HG03280 (cell line): Measurements from ENCODE around the gene LSM4.

Source experiments
- ATAC-seq: cut with Tn5 transposase; IDR thresholded peaks from one replicate; pipeline ENCODE4 v1.9.1; 2021; ENCODE audit warnings: mild to moderate bottlenecking, moderate library complexity; ENCODE audit not compliant: unreplicated experiment

The LSM4 gene

DNA sequence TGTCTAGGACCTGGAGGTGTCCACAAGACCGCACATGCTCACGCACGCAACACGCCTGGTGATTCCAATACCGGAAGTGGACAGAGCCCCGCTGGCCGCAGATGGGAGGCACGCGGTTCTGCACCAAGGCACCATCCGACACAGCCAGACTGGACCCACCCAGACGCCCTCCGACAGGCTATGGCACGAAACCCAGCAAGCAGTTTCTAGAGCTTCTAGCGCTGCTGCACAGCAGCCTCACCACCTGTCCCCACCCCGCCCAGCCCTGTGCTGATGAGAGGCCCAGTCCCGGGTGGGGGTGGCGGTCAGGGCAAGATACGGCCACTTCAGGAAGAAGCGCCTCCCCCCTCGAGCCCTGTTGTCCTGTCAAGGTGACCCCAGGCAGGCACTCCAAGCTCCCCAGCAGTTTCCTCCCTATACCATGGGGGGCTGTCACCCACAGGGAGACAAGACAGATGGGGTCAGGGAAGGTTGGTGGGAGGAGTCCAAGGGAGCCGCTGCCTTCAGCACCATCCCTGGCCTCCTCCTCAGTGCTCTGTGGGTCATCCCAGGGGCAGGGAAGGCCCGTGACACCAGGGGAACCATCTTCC lies 11.3 kb downstream of the LSM4 start:
- ATAC-seq, result no peak

GRCh38 chr19:18310966-18311365 lies 11.9 kb downstream of the LSM4 start:
- ATAC-seq, result no peak

GRCh38 chr19:18310118-18310909 lies 12.6 kb downstream of the LSM4 start:
- no peak for ATAC-seq

- ATAC-seq, result no peak
Observed at GRCh38 chr19:18309525-18310064, 13.3 kb downstream of the LSM4 start.

DNA sequence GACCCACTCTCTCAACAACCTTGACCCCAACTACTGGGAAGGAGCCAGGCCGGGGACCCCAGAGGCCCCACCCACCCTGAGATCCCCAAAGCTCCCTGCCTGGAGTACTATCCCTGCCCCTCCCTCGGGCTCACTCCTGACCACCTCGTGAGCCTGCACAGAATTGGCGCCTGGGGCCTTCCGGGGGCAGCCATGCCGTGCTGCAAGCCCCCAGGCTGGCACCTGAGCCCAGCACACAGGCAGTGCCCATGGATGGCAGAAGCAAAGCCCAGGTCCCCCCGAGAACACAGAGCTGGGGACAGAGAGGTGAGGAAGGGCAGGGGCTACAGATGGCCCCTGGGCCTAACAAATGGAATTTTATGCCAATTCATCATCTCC lies 13.9 kb downstream of the LSM4 start:
- ATAC-seq, result no peak

DNA sequence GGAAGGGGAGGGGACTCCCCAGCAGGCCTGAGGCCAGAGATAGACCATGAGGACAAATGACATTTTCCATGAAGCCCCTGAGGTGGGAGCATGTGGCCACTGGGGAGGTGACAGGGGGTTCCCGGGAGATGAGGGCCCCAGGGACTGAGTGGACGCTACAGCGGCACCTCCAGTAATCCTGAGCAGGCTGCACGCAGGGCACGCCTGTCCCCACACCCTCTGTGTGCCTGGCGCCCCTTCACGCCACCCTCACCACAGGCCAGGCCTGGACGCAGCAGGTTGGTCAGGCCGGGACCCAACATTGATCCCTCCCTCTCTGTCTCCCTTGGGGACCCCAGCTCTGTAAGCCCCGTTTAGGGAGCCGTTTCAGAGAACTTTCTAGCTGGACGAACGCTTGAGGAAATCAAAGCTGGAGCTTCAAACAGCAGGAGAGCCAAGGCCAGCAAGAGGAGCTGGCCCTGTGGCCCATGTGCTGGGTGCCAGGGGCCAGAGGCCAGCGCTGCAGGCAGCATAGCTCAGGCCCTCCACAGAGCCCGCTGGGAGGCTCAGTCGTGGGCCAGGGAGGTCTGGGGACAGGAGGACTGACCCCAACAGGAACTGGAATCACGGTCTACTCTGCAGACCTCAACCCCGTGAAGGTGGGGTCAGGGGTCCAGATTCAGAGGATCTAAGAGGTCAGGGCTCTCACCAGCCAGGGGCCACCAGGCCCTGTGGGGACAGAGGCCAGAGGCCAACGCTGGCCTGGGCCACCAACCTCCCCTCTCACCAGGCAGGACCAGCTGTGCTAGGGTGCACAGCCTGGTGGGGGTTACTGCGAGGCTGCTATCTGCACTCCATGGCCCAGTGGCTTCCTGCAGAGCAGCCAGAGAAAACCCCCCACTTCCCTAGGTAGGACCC lies 14.6 kb downstream of the LSM4 start:
- no peak for ATAC-seq

- no peak for ATAC-seq
Observed at GRCh38 chr19:18307271-18307681, 15.6 kb downstream of the LSM4 start.

DNA sequence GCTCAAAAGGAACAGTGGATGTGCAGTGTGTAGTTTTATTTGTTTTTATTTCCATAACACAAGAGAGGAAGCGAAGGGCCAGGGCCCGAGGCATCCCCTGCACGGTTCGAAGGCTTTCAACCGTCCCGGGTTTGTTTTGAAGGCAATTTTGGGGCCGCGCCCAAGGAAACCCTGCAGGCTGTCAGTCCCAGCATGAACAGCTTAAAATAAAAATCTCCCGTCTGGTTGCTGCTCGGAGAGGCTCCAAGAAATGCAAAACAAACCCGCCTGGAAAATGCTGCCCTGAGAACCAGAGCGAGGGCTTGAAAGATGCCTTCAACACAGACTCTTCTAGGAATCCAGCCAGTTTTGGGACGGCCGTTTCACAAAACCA lies 16.0 kb downstream of the LSM4 start:
- ATAC-seq, result no peak

DNA sequence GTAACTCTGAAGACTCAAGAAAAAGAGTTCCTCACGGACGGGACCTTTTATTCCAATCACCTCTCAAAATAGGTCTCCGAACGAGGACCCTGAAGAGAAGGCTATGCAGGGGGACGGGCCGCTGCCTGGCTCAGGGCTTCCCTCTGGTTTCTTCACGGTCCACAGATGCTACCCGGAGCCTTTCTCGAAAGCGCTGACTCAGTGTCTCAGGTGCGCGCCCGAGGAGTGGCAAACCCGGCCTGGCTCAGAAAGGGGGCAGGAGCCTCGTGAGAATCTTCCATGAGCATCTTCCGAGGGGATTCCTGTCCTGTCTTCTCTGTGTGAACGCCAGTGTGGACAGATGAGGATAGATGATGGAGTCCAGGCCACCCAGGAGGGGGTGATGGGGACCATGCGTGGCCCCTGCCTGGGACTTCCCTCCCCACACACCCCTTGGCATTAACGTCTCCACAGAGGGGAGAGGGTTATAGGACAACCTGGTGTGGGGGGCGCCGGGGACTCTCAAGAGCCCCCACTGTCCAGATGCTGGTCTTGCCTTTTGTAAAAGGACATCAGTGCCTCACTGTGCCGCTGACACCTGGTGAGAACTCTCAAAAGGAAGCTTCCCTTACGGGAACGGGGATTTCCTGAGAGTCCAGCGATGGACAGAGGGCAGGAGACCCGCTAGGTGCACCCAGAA lies 16.5 kb downstream of the LSM4 start:
- no peak for ATAC-seq

GRCh38 chr19:18304458-18305310 lies 18.2 kb downstream of the LSM4 start:
- ATAC-seq, result peak; percentile 36

GRCh38 chr19:18304208-18304457 lies 18.7 kb downstream of the LSM4 start:
- no peak for ATAC-seq

GRCh38 chr19:18301718-18302111 lies 21.2 kb downstream of the LSM4 start:
- no peak for ATAC-seq

DNA sequence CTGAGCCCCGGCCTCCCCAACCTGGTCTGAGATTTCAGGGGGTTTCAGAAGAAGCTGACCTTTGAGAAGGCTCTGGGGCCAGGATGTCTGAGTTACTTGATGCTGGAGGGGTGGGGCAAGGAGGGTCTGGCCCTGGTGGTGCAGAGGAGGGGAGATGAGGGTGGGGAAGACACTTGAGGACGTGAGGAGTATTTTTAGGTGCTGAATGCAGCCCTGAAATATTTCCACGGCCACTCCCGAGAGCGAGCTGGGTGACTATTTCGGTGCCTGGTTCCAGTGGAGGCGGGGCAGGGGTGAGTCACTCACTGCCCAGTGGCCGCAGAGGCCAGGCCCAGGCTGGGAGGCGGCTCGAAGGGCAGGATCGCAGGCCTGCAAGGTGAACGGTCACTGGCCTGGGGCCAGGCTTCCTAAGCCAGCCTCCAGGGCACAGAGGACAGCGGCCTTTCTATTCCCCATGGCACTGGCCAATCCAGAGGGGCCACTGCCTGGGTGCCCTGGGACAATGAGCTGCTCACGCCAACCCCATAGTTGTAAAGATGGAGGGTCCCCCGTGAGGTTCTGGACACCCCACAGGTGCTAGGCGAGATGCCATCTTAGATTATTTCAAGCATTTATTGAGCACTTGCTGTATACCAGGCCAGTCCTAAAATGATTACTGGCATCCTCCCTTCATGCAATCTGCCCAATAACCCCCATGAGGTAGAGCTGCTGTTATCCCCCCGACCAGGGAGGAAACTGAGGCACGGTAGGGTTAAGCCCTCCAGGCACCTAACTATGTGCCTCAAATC lies 21.8 kb downstream of the LSM4 start:
- no peak for ATAC-seq

- no peak for ATAC-seq
Observed at GRCh38 chr19:18299654-18300053, 23.2 kb downstream of the LSM4 start.

DNA sequence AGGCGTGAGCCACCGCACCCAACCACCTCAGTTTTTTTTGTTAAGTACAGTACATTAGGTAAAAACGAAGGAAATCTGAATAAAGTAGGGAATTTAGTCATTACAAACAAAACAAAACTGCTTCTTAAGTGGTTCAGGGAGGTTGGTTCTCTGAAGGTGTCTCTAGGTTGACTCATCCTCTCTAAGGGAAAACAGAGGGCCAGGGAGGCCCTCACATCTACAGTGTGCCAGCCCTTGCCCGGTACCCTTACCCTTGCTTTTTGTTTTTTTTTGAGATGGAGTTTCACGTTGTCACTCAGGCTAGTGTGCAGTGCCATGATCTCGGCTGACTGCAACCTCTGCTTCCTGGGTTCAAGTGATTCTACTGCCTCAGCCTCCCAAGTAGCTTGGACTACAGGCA lies 24.3 kb downstream of the LSM4 start:
- ATAC-seq, result no peak

- ATAC-seq, result no peak
Observed at GRCh38 chr19:18297308-18297707, 25.6 kb downstream of the LSM4 start.

DNA sequence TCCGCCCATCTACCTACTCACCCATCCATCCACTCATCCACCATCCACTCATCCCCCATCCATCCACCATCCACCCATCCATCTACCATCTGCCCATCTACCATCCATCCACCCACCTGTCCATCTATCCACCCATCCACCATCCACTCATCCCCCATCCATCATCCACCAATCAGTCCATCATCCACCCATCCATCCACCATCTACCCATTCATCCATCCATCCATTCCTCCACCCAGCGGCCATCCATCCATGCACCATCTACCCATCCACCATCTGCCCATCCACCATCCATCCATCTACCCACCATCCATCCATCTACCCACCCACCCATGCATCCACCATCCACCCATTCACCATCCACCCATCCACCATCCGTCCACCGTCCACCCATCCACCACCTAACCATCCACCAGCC lies 27.8 kb downstream of the LSM4 start:
- no peak for ATAC-seq

DNA sequence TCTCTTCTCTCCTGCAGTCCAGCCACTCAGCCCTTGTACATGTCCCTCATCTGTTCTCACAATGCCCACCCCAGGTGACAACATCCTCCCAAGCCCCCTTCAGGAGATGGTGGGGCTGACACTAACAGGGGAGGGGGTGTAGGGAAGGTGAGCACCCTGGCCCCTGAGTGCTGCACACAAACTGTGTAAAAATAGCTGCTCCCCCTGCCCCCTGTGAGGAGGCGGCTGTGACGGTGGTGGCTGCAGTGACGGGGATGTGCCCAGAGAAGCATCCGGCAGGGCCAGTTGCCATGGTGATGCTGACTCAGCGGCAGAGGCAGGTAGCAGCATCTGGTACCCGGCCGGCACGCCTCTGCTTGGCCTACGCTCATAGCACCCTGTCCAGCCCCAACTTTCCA lies 28.4 kb downstream of the LSM4 start:
- no peak for ATAC-seq

GRCh38 chr19:18293642-18294466 lies 29.0 kb downstream of the LSM4 start:
- no peak for ATAC-seq
